T-helper 2 cell treated with Interferon-gamma antibody and Interleukin-4, amounts not matched to agents 100 ng/mL and 5 ng/mL, for 36 hours (primary cell): ENCODE results near the gene RUFY1. TPM values are rescaled to one million over a fixed set of nuclear protein-coding genes. Genes with fewer than 3 reads are reported as not detected.
"Not testable (repeated sequence)": the region's sequence is repeated elsewhere in the genome, so short reads cannot be mapped to it uniquely, and the experiment has no call there.

ENCODE experiments used
- intact Hi-C: fragments of 100-400 bp; cut with micrococcal nuclease; formaldehyde crosslinking; loops from one replicate; pipeline ENCODE4 v1.15.1; 2023
- total RNA-seq: library from RNA; stranded (reverse); gene quantifications from 2 replicates; pipeline ENCODE4 v1.2.3, GENCODE V29; 2022

RUFY1 gene, protein sequence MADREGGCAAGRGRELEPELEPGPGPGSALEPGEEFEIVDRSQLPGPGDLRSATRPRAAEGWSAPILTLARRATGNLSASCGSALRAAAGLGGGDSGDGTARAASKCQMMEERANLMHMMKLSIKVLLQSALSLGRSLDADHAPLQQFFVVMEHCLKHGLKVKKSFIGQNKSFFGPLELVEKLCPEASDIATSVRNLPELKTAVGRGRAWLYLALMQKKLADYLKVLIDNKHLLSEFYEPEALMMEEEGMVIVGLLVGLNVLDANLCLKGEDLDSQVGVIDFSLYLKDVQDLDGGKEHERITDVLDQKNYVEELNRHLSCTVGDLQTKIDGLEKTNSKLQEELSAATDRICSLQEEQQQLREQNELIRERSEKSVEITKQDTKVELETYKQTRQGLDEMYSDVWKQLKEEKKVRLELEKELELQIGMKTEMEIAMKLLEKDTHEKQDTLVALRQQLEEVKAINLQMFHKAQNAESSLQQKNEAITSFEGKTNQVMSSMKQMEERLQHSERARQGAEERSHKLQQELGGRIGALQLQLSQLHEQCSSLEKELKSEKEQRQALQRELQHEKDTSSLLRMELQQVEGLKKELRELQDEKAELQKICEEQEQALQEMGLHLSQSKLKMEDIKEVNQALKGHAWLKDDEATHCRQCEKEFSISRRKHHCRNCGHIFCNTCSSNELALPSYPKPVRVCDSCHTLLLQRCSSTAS
- 46.0 and 49.7 TPM in 2 replicates for total RNA-seq

DNA sequence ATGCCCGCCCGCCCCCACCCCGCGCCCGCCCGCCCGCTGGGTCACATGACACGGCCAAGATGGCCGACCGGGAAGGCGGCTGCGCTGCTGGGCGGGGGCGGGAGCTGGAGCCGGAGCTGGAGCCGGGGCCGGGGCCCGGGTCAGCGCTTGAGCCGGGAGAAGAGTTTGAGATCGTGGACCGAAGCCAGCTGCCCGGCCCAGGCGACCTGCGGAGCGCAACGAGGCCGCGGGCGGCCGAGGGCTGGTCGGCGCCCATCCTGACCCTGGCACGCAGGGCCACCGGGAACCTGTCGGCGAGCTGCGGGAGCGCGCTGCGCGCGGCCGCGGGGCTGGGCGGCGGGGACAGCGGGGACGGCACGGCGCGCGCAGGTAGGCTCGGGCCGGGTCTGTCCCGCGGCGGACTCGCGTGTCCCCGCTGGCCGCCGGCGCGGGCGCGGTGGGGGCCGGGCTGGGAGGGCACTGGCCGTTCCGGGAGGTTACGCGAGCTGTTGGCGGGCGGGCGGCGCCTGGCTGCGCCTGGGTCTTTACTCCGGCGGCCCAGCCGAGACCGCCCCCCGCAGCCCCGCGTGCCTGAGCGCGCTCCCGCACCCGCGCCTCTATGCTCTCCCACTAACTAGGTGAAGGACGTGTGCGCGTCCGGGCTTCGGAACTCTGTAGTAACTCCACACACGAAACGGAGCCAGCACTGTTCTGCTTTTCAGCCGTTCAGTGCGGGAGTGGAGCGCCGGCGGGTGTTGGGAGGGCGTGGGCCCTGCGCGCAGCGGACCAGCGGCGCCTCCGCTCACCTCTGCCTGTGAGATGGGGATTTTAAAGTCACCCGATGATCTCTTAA is at the start of gene RUFY1:
Gene RUFY1 (plus strand): TSS at position 44 of the 832 bp plus-strand sequence. CDS start 16 bp downstream, at position 60.
- intact Hi-C loops: loop anchor here (1.0 to 10.0 kb wide), 8 partner anchors 9 to 1714 kb away; partner anchors contain the start of genes CANX, CLK4, HNRNPH1 and MAML1

DNA sequence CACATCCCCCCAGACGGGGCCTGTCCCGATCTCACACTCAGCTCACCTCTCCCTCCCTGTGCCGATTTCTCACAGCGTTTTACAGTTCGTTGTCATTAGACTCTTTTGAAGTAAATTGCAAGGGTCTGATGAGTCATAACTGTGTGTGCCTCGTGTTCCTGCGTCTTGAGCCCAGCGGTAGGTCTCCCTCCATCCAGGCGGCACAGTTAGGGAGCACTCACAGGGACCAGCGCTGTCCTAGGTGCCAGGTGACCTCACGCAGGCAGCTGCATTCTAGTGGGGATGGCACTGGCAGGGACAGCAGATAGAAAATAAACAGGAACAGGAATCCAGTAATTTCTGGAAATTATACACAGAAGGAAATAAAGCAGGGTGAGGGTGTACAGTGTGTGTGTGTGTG is 48.4 kb upstream of the RUFY1 start:
- intact Hi-C loops: not testable (repeated sequence)

DNA sequence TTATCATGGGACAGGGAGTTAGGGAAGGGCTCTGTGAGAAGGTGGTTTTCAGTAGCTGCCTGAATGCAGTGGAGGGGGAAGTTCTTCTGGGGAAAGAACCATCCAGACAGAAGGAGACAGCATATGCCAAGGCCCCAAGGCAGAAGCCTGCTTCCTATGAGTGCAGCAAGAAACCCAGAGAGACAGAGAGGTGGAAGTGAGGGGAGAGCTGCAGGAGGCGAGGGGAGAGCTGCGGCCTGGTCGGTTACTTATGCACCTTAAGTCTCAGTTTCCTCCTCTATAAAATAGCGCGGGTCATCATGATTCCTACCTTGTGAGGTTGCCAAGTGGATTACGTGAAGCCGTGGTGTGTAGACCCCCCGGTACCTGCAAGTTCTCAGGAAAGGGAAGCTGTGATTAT is 47.9 kb upstream of the RUFY1 start:
- intact Hi-C loops: not testable (repeated sequence)

DNA sequence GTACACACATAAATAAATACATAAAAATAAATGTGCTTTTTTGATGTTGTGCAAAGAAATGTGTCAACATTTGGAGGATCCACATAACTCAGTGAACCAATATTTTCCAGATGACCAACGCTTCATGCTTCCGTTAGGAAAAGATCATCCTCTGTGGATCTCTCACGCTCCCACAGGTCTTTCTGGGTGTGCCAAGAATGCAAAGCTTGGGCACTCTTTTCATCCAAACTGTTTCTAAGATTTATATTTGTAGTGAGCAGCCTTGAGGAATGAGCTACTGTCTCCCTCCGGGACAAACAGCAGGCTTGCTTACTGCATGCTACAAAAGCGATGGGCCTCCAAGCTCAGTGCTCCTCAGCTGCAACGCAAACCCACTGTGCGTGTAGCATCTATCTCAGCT is 46.2 kb upstream of the RUFY1 start:
- intact Hi-C loops: no loop called here

DNA sequence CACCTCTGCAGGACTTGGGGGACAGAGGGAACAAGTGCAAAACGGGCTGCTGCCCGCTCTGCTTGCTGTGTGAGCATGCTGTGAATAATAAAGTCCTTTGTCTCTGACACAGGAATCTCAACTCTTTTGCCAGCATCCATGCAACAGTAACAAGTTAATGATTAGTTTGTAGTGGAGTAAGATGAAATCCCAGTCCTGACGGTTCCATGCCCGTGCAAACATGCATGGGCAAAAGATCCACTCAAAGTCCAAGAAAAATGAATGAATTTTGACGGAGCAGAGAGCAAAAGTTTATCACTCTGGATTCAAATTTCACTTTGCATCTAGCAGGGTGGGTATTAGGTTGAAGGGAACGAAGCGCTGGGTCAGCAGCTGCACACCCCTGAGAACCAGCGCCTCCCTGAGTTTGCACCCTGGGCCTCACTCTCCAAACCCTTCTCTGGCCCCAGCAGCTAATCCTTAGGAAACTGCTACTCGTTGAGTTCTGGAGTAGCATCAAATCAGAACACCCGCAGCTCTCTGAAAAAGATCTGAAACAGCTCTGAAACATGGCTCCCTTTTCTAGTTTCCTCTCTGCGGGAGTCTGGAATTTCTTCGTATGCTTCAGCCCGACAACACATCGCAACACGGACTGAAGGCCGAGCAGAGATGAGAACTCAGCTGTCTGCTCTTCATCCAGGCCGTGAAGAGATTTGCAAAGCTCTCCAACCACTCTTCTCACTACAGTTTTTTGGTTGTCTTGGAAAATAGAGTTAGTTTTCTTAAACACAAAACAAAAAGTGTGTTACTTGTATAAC is 45.6 kb upstream of the RUFY1 start:
- intact Hi-C loops: no loop called here

DNA sequence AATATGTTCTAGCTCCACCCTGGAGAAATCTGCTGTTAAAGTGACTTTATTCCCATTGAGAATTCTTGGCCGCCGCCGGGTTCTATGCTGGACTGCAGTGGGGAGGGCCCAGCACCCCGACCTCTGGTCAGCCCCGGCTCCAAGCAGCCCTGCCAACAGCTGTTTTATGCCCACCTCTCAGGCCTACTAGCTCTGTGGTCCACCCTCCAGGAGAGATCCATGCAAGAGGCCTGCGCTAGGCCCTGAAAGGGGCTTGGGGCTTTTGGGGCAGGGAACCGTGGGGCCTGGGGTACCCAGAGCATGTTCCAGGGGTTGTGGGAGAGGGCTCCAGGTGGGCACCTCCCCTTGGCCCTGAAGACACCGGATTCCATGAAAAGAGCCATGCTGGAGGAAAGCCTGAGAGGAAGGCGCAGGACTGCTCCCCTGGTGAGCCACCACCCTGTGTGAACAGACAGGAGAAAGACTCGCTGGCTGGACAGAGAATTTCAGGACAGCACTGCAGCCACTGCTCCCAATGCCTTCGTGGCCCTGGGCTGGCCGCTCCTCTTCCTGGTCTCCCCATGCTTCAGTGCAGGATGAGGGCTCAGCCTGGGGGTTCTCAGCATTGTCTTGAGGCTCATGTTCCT is 44.6 kb upstream of the RUFY1 start:
- intact Hi-C loops: no loop called here

DNA sequence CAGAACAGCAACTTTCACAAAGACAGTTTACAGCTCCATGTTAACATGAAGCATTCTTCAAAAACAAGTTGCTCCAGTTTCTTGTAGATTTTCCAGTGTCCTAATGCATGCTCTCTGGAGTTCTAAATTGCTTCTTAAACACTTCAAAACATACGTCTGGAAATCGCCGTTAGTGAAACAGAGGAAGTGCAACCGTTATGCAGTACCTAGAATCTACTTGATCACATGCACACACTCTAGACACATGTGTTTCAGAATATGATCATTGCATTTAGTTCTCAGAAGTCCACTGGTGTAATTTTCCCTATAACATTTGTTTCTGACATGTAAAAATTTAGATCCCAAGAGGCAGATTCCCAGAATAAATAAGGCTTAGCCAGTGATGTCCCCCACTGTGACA is 41.1 kb upstream of the RUFY1 start:
- intact Hi-C loops: no loop called here

DNA sequence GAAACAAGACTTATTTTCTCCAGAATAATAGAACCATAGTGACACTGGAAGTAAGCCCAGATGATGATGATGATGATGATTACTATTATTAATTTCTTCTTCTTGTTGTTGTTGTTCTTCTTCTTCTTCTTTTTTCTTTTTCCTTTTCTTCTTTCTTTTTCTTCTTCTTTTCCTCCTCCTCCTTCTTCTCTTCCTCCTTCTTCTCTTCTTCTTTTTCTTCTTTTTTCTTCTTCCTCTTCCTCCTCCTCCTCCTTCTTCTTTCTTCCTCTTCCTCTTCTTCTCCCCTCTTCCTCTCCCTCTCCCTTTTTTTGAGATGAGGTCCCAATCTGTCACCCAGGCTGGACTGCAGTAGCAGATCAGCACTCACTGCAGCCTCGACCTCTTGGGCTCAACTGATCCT is 40.5 kb upstream of the RUFY1 start:
- intact Hi-C loops: no loop called here

DNA sequence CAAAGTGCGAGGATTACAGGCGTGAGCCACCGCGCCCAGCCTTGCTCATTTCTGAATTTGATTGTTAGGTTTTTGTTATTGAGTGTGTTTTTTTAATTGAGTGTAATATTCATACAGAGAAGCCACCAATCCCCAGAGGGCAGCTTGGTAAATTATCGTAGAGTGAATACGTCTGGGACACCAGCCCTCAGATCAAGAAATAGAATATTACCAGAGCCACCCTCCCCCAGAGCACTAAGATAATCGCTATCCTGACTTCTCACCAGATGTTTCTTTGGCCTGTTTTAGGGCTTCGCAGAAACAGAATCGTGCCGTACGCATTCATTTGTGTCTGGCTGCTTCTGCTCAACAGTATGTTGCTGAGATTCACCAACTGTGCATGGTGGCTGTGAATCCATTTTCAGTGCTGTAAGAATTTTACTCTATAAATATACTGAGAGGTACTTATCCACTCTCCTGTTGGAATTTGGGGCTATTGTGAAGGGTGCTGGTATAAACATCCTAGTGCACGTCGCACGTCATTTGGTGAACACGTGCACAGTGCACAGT is 37.8 kb upstream of the RUFY1 start:
- intact Hi-C loops: no loop called here

DNA sequence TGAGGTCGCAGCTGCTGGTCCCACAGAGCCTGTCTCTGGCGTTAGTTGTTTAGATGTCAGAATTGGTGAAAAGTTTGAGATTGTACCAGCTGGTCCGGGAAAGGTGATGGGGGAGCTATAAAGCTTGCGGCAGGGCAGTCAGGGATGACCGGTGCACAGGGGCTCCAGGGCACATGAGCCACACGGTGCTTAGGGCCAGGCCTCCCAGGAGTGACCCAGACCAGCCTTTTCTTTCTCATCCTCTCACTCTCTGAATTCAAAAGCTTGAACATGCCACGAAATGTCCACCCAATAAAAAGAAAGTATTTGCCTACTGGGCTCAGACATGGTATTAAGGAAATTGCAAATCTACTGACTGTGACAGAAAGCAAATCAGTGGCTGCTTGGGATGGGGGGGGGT is 34.9 kb upstream of the RUFY1 start:
- intact Hi-C loops: not testable (repeated sequence)

DNA sequence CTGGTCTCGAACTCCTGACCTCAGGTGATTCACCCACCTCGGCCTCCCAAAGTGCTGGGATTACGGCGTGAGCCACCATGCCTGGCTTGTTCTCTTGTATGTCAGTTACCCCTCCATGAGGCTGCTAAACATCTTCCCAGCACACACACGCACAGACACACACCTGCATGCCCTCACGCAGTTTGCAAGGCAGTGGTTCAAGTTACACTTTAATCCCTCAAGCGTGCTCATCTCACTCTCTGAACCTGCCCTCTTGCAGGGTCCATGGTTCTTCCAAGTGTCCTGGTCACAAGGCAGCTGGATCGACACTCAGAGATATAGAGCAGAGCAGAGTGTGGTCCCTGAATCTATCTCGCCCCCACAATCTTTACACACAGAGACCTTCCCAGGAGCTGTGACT is 34.1 kb upstream of the RUFY1 start:
- intact Hi-C loops: no loop called here

DNA sequence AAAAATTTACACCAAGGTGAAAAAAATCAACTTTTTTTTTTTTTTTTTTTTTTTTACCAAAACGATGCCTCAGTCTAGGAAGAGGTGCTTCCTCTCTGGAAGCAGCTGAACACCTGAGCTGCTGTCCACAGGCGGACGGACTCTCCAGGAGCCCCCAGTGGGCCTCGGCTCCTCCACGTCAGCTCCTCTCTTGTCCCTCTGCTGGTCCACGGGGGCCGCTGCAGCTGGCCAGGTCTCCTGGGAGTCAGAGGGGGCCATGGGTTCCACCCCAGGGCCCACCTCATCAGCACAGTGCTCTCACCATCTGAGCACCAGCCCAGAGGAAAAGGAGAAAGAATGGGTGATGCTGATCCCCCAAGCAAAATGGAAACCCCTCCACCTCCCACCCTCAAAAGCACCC is 32.6 kb upstream of the RUFY1 start:
- intact Hi-C loops: not testable (repeated sequence)

DNA sequence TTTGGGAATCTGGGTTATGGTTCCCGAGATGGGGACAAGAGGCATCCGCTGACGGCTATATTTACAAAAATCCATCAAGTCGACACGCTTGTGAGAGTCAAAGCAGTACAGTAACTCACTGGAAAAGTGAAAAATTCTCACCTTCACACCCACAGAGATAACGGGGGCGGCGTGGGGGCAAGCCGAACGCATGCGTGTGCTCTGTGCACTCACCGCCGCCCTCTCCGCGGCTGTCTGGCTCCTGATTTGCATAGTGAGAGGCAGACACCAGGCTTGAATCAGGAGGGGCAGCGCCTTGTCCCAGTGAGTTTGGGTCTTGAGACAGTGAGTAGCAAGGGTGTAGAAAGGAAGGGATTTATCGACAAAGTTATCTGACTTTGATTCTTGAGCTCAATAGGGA is 32.0 kb upstream of the RUFY1 start:
- intact Hi-C loops: not testable (repeated sequence)

DNA sequence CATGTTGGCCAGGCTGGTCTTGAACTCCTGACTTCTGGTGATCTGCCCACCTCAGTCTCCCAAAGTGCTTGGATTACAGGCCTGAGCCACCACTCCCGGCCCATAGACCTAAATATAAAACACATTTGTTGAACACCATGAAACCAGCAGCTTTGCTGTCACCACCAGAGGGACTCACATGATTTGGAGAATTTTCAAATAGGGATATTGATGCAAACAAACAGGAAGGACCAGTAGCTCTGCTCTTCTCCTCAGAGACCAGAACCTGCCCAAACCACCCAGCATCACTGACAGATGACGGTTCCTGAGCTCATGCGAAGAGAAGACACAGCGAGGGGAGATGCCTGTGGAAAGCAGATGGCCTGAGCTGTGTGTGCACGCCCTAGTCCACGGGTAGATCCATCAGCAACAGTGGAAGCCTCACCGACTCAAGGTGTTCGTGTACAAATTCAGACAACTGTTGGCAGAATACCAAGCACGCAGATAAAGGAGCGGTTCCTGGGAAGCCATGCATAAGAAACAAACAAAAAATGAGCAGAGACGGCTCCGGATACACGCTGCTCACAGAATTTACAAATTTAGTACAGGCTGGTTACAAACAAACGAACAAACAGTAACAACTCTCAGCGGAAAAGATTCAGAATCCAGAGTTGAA is 30.8 kb upstream of the RUFY1 start:
- intact Hi-C loops: not testable (repeated sequence)

DNA sequence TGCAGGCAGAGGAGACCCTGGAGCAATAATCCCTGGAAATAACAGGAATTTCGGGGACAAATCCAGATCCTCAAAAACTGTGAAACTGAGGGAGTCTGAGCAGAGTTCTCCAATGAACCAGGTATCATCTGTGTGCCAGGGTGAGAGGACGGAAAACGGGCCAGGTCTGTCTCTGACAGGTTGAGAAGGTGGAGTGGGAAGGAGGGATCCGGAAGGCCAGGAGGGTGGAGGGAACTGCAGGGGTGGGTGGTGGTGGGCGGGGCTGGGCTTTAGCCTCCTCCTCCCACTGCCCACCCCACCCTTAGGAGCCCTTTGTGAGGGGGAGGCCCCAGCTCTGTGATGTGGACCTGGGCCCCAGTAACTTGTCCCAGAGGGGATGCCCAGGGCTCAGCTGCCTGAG is 28.2 kb upstream of the RUFY1 start:
- intact Hi-C loops: not testable (repeated sequence)

DNA sequence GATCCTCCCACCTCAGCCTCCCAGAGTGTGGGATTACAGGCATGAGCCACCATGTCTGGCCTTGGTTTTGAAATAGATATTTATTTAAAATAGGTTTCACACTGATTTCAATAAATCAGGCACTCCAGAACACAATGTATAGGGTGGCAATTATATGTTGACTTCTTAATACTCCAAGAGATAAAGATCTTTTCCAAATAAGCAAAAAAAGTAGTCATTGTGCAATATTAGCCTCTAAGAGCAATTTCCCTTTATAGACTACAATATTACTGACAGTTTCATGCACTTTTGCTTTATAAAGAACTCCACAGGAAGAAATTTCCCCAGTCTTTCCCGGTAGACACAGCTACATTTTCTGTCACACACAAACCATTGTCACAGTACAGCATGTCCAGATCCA is 23.4 kb upstream of the RUFY1 start:
- intact Hi-C loops: no loop called here

DNA sequence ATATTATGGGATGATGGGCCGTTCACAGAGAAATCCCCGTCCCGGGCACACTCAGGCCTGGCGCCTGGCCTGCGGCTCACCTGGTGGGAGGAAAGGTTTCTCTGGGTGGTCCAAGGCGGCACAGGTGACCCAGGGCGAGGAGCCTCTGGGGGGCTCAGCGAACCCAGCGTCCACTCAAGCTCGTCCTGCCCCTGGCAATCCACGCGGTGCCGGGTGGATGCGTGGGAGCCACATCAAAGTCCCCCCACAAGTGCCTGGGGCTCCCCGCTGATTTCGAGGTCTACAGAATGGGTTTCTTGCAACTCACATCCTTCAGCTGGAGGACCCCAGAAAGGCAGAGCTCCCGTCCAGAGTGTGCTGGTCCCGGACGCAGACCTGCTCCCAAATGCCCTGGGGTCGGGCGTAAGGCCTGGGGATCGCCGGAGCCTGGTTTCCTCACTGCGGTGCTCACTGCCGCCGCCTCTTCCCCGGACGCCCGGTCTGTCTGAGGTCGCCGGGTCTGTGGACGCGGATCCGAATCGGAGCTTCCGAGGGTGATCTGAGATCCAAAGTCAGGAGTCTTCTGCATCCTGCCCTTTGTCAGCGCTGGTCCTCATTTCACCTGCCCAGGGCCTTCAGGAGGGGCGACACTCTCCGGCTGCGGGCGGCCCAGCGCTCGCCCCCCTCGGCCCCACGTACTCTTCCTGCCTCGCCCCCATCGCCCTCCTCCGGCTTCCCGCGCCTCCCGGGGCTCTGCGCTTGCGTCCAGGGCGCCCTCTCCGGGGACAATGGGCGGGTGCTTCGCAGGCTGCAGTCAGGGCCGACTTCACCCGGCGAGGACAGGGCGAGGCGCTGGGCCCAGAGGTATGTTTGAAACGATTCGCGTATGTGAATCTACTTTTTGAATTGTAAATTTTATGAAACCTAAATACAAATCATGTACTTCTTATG is 20.0 kb upstream of the RUFY1 start:
- intact Hi-C loops: no loop called here

DNA sequence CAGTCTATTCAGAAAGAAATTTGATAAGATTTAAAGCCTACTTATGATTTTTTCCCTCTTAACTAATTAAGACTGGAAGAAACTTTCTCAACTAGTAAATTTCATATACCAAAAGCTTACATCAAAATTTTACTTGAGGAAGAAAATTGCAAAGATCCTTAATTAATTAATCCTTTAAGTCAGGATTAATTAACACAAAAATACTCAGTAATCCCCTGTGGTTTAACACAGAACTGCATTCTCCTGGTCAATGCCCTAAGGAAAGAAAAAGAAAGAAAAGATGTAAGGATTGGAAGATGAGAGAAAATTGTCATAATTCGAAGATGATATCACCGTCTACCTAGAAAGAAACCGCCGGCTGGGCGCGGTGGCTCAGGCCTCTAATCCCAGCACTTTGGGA is 17.3 kb upstream of the RUFY1 start:
- intact Hi-C loops: no loop called here

DNA sequence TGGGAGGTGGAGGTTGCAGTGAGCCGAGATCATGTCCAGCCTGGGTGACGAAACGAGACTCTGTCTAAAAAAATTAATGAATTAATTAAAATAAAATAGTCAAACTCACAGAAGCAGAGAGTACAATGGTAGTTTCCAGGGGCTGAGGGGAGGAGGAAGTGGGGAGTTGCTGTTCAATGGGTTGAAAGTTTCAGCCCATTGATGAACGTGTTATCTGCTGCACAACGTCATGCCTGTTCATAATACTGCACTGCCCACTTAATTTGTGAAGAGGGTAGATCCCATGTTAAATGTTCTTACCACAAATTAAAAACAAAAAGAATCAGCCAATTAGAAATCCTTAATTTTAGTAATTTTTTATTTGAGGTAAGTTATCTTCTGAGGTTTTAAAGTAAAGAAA is 16.4 kb upstream of the RUFY1 start:
- intact Hi-C loops: loop anchor here (1.0 kb wide), 1 partner anchor 16 kb away; the partner anchor contains the start of gene RUFY1
